ENCODE measurements around the gene CD22.

The CD22 gene

DNA sequence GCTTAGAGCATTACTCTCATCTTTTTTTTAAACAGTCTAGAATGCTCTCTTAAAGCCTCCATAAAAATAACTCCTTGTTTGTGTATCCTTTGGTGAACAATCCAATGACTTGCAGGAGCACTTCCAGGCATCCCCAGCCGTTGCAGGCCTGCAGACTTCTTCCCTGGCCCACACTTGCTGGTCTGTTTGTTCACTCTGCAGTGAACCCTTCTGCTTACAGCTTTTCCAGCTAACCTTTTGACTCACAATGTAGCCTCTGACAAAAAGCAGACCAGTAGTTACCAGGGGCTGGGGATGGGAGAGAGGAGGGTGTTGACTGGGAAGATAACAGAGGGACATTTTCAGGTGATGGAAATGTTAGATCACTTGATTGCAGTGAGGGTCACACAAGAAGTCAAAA lies 51.0 kb downstream of the CD22 start:
- no peak for DNase-seq (ENCODE audit: low read depth)
- no peak overlapping the region for H3K4me3 ChIP-seq (ENCODE audit: low read length)
- TF ChIP-seq, protein P1, sequence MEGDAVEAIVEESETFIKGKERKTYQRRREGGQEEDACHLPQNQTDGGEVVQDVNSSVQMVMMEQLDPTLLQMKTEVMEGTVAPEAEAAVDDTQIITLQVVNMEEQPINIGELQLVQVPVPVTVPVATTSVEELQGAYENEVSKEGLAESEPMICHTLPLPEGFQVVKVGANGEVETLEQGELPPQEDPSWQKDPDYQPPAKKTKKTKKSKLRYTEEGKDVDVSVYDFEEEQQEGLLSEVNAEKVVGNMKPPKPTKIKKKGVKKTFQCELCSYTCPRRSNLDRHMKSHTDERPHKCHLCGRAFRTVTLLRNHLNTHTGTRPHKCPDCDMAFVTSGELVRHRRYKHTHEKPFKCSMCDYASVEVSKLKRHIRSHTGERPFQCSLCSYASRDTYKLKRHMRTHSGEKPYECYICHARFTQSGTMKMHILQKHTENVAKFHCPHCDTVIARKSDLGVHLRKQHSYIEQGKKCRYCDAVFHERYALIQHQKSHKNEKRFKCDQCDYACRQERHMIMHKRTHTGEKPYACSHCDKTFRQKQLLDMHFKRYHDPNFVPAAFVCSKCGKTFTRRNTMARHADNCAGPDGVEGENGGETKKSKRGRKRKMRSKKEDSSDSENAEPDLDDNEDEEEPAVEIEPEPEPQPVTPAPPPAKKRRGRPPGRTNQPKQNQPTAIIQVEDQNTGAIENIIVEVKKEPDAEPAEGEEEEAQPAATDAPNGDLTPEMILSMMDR (conservative IDR thresholded peaks at IDR 0.05; ENCODE audit: low read length): no peak

- H3K4me3 ChIP-seq (ENCODE audit: low read length): no peak overlapping the region
- TF ChIP-seq, protein P1 (conservative IDR thresholded peaks at IDR 0.05; ENCODE audit: low read length): no peak
- no peak for DNase-seq (ENCODE audit: low read depth)
Measured at GRCh38 chr19:35380450-35381124, 51.6 kb downstream of the CD22 start.

DNA sequence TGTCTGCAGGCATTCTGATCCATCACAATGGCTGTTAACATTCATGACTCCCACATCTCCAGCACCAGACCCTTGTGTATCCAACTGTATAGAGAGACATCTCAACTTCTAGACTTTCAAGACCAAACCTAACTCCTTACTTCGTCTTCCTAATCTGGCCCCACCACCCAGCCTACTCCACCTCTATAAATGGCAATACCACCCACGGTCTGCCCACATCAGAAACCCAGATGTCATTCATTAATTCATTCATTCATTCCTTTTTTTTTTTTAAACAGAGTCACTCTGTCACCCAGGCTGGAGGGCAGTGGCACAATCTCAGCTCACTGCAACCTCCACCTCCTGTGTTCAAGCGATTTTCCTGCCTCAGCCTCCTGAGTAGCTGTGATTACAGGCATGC lies 52.3 kb downstream of the CD22 start:
- no peak overlapping the region for H3K4me3 ChIP-seq (ENCODE audit: low read length)
- no peak for DNase-seq (ENCODE audit: low read depth)
- TF ChIP-seq, protein P1 (conservative IDR thresholded peaks at IDR 0.05; ENCODE audit: low read length): no peak

DNA sequence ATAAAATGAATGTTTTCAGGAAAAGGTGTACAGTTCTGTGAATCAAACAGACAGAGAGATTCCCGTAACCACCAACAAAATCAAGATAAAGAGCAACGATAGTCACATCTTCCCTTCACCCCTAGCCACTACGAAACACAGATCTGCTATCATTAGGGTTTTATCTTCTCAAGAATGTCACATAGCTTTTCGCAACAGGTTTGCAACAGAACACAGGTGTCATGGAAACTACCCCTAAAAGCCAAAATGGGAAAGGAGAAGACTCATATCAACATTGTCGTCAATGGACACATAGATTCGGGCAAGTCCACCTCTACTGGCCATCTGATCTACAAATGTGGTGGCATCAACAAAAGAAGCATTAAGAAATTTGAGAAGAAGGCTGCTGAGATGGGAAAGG lies 52.9 kb downstream of the CD22 start:
- DNase-seq (ENCODE audit: low read depth): no peak
- H3K4me3 ChIP-seq (ENCODE audit: low read length): no peak overlapping the region
- TF ChIP-seq, protein P1 (conservative IDR thresholded peaks at IDR 0.05; ENCODE audit: low read length): no peak

DNA sequence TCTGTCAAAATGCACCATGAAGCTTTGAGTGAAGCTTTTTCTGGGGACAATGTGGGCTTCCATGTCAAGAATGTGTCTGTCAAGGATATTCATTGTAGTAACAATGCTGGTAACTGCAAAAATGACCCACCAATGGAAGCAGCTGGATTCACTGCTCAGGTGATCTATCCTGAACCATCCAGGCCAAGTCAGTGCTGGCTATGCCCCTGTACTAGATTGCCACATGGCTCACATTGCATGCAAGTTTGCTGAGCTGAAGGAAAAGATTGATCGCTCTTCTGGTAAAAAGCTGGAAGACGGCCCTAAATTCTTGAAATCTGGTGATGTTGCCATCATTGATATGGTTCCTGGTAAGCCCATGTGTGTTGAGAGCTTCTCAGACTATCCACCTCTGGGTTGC lies 54.5 kb downstream of the CD22 start:
- no peak for DNase-seq (ENCODE audit: low read depth)
- no peak overlapping the region for H3K4me3 ChIP-seq (ENCODE audit: low read length)
- TF ChIP-seq, protein P1 (conservative IDR thresholded peaks at IDR 0.05; ENCODE audit: low read length): no peak

GRCh38 chr19:35388277-35389054 lies 59.5 kb downstream of the CD22 start:
- DNase-seq (ENCODE audit: low read depth): no peak
- TF ChIP-seq, protein P1 (conservative IDR thresholded peaks at IDR 0.05; ENCODE audit: low read length): no peak
- H3K4me3 ChIP-seq (ENCODE audit: low read length): no peak overlapping the region
